Testis (tissue), 3 donors: ENCODE measurements around the gene MTF1. TPM values are rescaled to one million over a fixed set of nuclear protein-coding genes. Genes with fewer than 3 reads are reported as not detected.

Experiments used
- DNase-seq: peaks from one replicate; pipeline ENCODE4 v3.0.0-alpha.2; 2019
- H3K27ac ChIP-seq, 2 donors: fragments of 200-600 bp; sonication (generic); one replicate each; pipeline ENCODE4 v1.5.1; 2019
- H3K27me3 ChIP-seq: fragments of 200-600 bp; sonication (generic); one replicate; pipeline ENCODE4 v1.5.1; 2019
- H3K36me3 ChIP-seq: fragments of 200-600 bp; sonication (generic); one replicate; pipeline ENCODE4 v1.5.1; 2017; ENCODE audit warnings: low read depth; ENCODE audit errors: missing control alignments
- H3K4me1 ChIP-seq: fragments of 200-600 bp; sonication (generic); one replicate; pipeline ENCODE4 v1.5.1; 2019
- H3K4me3 ChIP-seq, 2 donors: fragments of 200-600 bp; sonication (generic); one replicate each; pipeline ENCODE4 v1.5.1; 2017 to 2019
- H3K9me3 ChIP-seq: fragments of 200-600 bp; sonication (generic); one replicate; pipeline ENCODE4 v1.5.1; 2017
- POLR2A ChIP-seq: fragments of 450-650 bp; IDR thresholded peaks from one replicate; pipeline ENCODE4 v1.6.1; 2017; ENCODE audit warnings: antibody characterized with exemption, mild to moderate bottlenecking, moderate library complexity
- WGBS, 2 donors: methylation state at CpG; one replicate each; pipeline ENCODE4 v1.1.5; 2018; 5-methylcytosine and 5-hydroxymethylcytosine counted together
- intact Hi-C: fragments of 100-400 bp; cut with DNase I; formaldehyde crosslinking; loops from one replicate; pipeline ENCODE4 v1.15.1; 2023; ENCODE audit warnings: low total_unique reads
- polyA plus RNA-seq: library from polyadenylated mRNA; stranded (reverse); fragments of 350-450 nt; fragmentation: Illumina TruSeq; extraction: RNeasy Lipid Tissue Mini Kit (QIAGEN cat#74804); gene quantifications from one replicate; pipeline ENCODE4 v1.2.3, GENCODE V29; 2014; ENCODE audit warnings: low read depth, low replicate concordance; ENCODE audit not compliant: insufficient read depth
- total RNA-seq, 2 donors: library from RNA; depleted of rRNA; stranded (reverse); fragments of >200 nt; gene quantifications; one replicate each; pipeline ENCODE4 v1.2.3, GENCODE V29; 2016
- TF ChIP-seq, protein P1 (sequence below), 3 experiments: fragments of 450-650 bp in 2 of 3; fragments of 200-600 bp in 1 of 3; sonication (generic) in 1 of 3; IDR thresholded peaks; one replicate each; pipeline ENCODE4 v1.5.1; 2016 to 2019; ENCODE audit warnings: antibody characterized with exemption in 3 of 3, mild to moderate bottlenecking in 2 of 3, moderate library complexity in 1 of 3

The MTF1 gene
- total and polyA plus RNA-seq, 3 donors from 2014 or later, result 12.8 to 35.9 (median 16.8) TPM

GRCh38 chr1:37767488-37767887 is 91.9 kb downstream of the MTF1 start:
- H3K4me3 ChIP-seq, result no peak overlapping the region
- H3K4me1 ChIP-seq, result no peaks in the 10 kb centered on the region
- WGBS, 2 donors, result 36 to 40% methylated on average over 2 of the region's 2 CpGs
- H3K27ac ChIP-seq, result no peak overlapping the region
- no peaks in the 10 kb centered on the region for H3K27me3 ChIP-seq
- H3K36me3 ChIP-seq, result no peaks in the 10 kb centered on the region
- TF ChIP-seq POLR2A, result no peak
- TF ChIP-seq, protein P1, sequence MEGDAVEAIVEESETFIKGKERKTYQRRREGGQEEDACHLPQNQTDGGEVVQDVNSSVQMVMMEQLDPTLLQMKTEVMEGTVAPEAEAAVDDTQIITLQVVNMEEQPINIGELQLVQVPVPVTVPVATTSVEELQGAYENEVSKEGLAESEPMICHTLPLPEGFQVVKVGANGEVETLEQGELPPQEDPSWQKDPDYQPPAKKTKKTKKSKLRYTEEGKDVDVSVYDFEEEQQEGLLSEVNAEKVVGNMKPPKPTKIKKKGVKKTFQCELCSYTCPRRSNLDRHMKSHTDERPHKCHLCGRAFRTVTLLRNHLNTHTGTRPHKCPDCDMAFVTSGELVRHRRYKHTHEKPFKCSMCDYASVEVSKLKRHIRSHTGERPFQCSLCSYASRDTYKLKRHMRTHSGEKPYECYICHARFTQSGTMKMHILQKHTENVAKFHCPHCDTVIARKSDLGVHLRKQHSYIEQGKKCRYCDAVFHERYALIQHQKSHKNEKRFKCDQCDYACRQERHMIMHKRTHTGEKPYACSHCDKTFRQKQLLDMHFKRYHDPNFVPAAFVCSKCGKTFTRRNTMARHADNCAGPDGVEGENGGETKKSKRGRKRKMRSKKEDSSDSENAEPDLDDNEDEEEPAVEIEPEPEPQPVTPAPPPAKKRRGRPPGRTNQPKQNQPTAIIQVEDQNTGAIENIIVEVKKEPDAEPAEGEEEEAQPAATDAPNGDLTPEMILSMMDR (IDR thresholded peaks at IDR 0.05), result no peak
- no peaks in the 10 kb centered on the region for H3K9me3 ChIP-seq
- intact Hi-C loops, result no loop called here
- no peak for DNase-seq

DNA sequence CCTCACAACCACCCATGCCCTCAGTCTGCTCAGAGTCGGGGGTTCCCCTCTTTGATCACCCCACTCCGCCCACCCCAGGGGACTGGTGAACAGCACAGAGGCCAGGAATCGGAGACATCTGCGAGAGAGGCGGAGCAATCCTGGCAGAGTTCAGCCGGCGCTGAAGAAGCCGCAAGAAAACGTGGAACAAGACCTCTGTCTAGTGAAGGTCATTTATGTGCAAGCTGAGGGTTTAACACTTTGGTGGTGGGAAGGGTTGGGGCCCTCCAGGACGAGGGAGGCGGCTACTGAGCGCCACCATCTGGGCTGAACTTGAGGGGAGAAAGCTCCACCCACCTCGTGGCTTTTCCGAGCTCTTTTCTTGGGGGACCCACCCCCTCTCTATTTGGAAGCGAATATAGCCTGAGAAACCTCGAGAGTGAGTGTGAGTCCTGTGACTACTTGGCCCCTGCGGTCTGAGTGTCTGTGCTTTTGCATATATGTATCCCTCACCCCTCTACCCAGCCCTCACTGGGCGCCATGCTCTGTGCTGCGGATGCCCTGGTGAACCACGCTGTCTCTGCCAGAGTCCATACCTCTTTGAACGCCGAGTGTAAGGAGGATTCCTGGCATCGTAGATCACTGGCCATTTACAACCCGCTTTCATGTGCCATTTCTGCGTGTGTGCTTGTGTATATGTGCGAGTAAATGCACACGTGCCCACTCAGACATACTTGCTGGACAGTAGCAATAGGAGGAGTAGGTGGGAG is 93.3 kb downstream of the MTF1 start:
- Histone ChIP-seq H3K36me3 (no peaks in the 10 kb centered on the region), H3K27me3 (no peaks in the 10 kb centered on the region), H3K27ac (no peak overlapping the region), H3K4me1 (no peaks in the 10 kb centered on the region), H3K4me3 (no peak overlapping the region), H3K9me3 (no peaks in the 10 kb centered on the region)
- whole genome bisulfite sequencing, 2 donors, result 3 to 4% methylated on average over 18 to 27 of the region's 27 CpGs
- DNase-seq, result no peak
- intact Hi-C loops, result no loop called here
- TF ChIP-seq, protein P1 (IDR thresholded peaks at IDR 0.05), result no peak

- DNase-seq, result peak; percentile 41
- no peaks in the 10 kb centered on the region for H3K9me3 ChIP-seq
- H3K4me3 ChIP-seq, result no peak within 1 kb of the TSS
- TF ChIP-seq, protein P1 (IDR thresholded peaks at IDR 0.05), result no peak
- no peak for TF ChIP-seq POLR2A
- WGBS, 2 donors, result 1 to 2% methylated on average over 8 to 33 of the region's 33 CpGs
- H3K4me1 ChIP-seq, result no peaks in the 10 kb centered on the region
- intact Hi-C loops, result no loop called here
- no peaks in the 10 kb centered on the region for H3K36me3 ChIP-seq
- no peaks in the 10 kb centered on the region for H3K27me3 ChIP-seq
- H3K27ac ChIP-seq, result no peak within 1 kb of the TSS
These were observed 94.4 kb downstream of the MTF1 start, which contains the start of gene EPHA10 for GRCh38 chr1:37764888-37765441. Gene EPHA10, minus strand, starts transcription at chr1:37765120. Its CDS starts 54 bp downstream, at chr1:37765066.

DNA sequence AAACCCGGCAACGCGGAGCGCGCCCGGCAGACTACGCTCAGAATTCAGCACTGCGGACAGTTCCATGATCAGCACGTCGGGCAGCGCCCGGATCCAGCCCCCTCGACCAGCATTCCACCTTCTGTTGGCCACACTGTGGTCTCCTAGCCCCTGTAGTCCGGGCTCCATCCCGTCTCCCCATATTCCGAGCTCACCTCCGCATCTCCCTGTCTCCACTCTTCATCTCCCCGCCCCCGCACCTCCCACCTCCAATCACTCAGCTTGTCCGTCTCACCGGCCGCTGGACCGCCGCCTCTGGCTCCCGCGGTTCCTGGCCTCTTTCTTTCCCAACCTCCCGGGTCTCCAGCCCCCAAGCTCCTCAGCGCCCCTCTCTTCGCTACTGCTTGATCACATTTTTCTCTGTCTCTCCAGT is 95.0 kb downstream of the MTF1 start:
- Histone ChIP-seq H3K27ac (no peak overlapping the region), H3K4me1 (no peaks in the 10 kb centered on the region), H3K27me3 (no peaks in the 10 kb centered on the region), H3K4me3 (no peak overlapping the region), H3K36me3 (no peaks in the 10 kb centered on the region), H3K9me3 (no peaks in the 10 kb centered on the region)
- intact Hi-C loops, result no loop called here
- 2 to 5% methylated on average over 28 to 29 of the region's 29 CpGs for WGBS, 2 donors
- no peak for TF ChIP-seq POLR2A
- TF ChIP-seq, protein P1 (IDR thresholded peaks at IDR 0.05), result no peak
- peak; percentile 68 for DNase-seq
